Caco-2 (cell line): ENCODE measurements around the gene ARHGEF12. TPM values are rescaled to one million over a fixed set of nuclear protein-coding genes. Genes with fewer than 3 reads are reported as not detected.

Source experiments
- BruUV-seq: library from RNA; stranded (reverse); fragments of 400-500 nt; replicated peaks from 2 replicates; lab custom pipeline; 2021; lab: Mats Ljungman, UMichigan
- CTCF ChIA-PET: fragments of 300-600 bp; sonication (Branson Sonifier 250); formaldehyde crosslinking; loops from one replicate; lab custom pipeline; 2022; ENCODE audit warnings: antibody characterized with exemption; lab: Charles Lee
- POLR2A ChIA-PET: fragments of 300-600 bp; sonication (Branson Sonifier 250); formaldehyde crosslinking; loops from one replicate; lab custom pipeline; 2022; ENCODE audit warnings: antibody characterized with exemption; lab: Charles Lee
- DNase-seq, 2 experiments: peaks; one replicate each; pipeline versions ENCODE4 v3.0.0 to v3.0.0-alpha.2; 2020 to 2022
- H3K27me3 ChIP-seq: replicated peaks from 2 replicates; pipeline ENCODE4 v1.6.0; 2011; ENCODE audit warnings: low read length; ENCODE audit not compliant: control insufficient read depth, insufficient read depth
- H3K36me3 ChIP-seq: 2 replicates; pipeline ENCODE4 v1.5.1; 2011; ENCODE audit warnings: low read length; ENCODE audit not compliant: control insufficient read depth, insufficient read depth
- H3K4me1 ChIP-seq: fragments of 250-450 bp; sonication (Bioruptor Pico); 2 replicates; pipeline ENCODE4 v1.5.1; 2020; ENCODE audit warnings: mild to moderate bottlenecking
- H3K4me3 ChIP-seq: 2 replicates; pipeline ENCODE4 v1.5.1; 2011; ENCODE audit warnings: low read depth, mild to moderate bottlenecking, control low read depth, low read length
- H3K9me3 ChIP-seq: fragments of 250-450 bp; sonication (Bioruptor Pico); 2 replicates; pipeline ENCODE4 v1.5.1; 2020; ENCODE audit warnings: mild to moderate bottlenecking, moderate library complexity
- H3K27ac Mint-ChIP-seq: one replicate; pipeline ENCODE4 v1.8.0; 2022; ENCODE audit warnings: mixed read lengths; ENCODE audit not compliant: unreplicated experiment
- H3K27me3 Mint-ChIP-seq: one replicate; pipeline ENCODE4 v1.8.0; 2022; ENCODE audit warnings: mixed read lengths; ENCODE audit not compliant: insufficient read depth, unreplicated experiment
- H3K36me3 Mint-ChIP-seq: one replicate; pipeline ENCODE4 v1.8.0; 2022; ENCODE audit warnings: mild to moderate bottlenecking, mixed read lengths; ENCODE audit not compliant: insufficient read depth, unreplicated experiment
- H3K4me1 Mint-ChIP-seq: one replicate; pipeline ENCODE4 v1.8.0; 2022; ENCODE audit warnings: low read depth, mixed read lengths; ENCODE audit not compliant: unreplicated experiment
- H3K4me3 Mint-ChIP-seq: one replicate; pipeline ENCODE4 v1.8.0; 2022; ENCODE audit warnings: mild to moderate bottlenecking, moderate library complexity, mixed read lengths; ENCODE audit not compliant: unreplicated experiment
- H3K9me3 Mint-ChIP-seq: one replicate; pipeline ENCODE4 v1.8.0; 2022; ENCODE audit warnings: mixed read lengths; ENCODE audit not compliant: unreplicated experiment
- CTCF ChIP-seq, 2 experiments: fragments of 200-600 bp in 1 of 2; IDR thresholded peaks; 1 replicate in 1 of 2; 2 replicates in 1 of 2; pipeline versions ENCODE4 v1.5.1 to v1.8.0; 2011 to 2022; ENCODE audit warnings: antibody characterized with exemption in 1 of 2, control low read depth in 1 of 2, inconsistent platforms in 1 of 2, low read depth in 1 of 2, low read length in 1 of 2, mild to moderate bottlenecking in 1 of 2, moderate library complexity in 1 of 2; ENCODE audit not compliant: insufficient read depth in 1 of 2, severe bottlenecking in 1 of 2, unreplicated experiment in 1 of 2
- intact Hi-C: fragments of 100-400 bp; cut with micrococcal nuclease; formaldehyde crosslinking; loops from one replicate; pipeline ENCODE4 v1.10.0; 2022; ENCODE audit not compliant: unreplicated experiment
- total RNA-seq: library from RNA; stranded (reverse); gene quantifications from 2 replicates; pipeline ENCODE4 v1.2.3, GENCODE V29; 2022

The ARHGEF12 gene
- total RNA-seq, 1 experiment from 2014 or later, result 89.3 TPM

GRCh38 chr11:120289426-120289825, 46.8 kb upstream of the ARHGEF12 start:
- Histone ChIP-seq H3K4me1 (no peaks in the 10 kb centered on the region), H3K9me3 (no peaks in the 10 kb centered on the region), H3K27me3 (peaks cover 2% of the 10 kb centered on the region; the same call in 1 of the 2 replicates), H3K36me3 (no peaks in the 10 kb centered on the region), H3K4me3 (no peak overlapping the region)
- no TSS peak for BruUV-seq
- Mint-ChIP-seq H3K27ac (no peak overlapping the region), H3K9me3 (no peaks in the 10 kb centered on the region), H3K4me3 (no peak overlapping the region), H3K36me3 (no peaks in the 10 kb centered on the region), H3K4me1 (no peaks in the 10 kb centered on the region), H3K27me3 (peaks cover 16% of the 10 kb centered on the region)
- CTCF ChIA-PET, result no interaction called here
- no peak for TF ChIP-seq CTCF (IDR thresholded peaks at IDR 0.05; ENCODE audit: insufficient read depth in 1 of 2, low read depth in 1 of 2, low read length in 1 of 2, severe bottlenecking in 1 of 2, unreplicated experiment in 1 of 2)
- POLR2A ChIA-PET, result no interaction called here
- no peak for DNase-seq
- intact Hi-C loops, result no loop called here

GRCh38 chr11:120290956-120291355, 45.3 kb upstream of the ARHGEF12 start:
- no peaks in the 10 kb centered on the region for H3K36me3 ChIP-seq

GRCh38 chr11:120293038-120293800, 43.0 kb upstream of the ARHGEF12 start:
- no peaks in the 10 kb centered on the region for H3K4me1 ChIP-seq
- ChIA-PET CTCF (no interaction called here), POLR2A (no interaction called here)
- no TSS peak for BruUV-seq
- Mint-ChIP-seq H3K4me1 (no peaks in the 10 kb centered on the region), H3K36me3 (no peaks in the 10 kb centered on the region), H3K27me3 (peaks cover 27% of the 10 kb centered on the region), H3K4me3 (no peak overlapping the region), H3K9me3 (no peaks in the 10 kb centered on the region), H3K27ac (no peak overlapping the region)
- DNase-seq, result no peak
- H3K4me3 ChIP-seq, result no peak overlapping the region
- no peak for TF ChIP-seq CTCF (IDR thresholded peaks at IDR 0.05; ENCODE audit: insufficient read depth in 1 of 2, low read depth in 1 of 2, low read length in 1 of 2, severe bottlenecking in 1 of 2, unreplicated experiment in 1 of 2)
- peaks cover 4% of the 10 kb centered on the region for H3K27me3 ChIP-seq
- H3K36me3 ChIP-seq, result no peaks in the 10 kb centered on the region
- intact Hi-C loops, result no loop called here
- H3K9me3 ChIP-seq, result no peaks in the 10 kb centered on the region

More at GRCh38 chr11:120290956-120291355, 45.3 kb upstream of the ARHGEF12 start:
- Mint-ChIP-seq H3K36me3 (no peaks in the 10 kb centered on the region), H3K27me3 (peaks cover 19% of the 10 kb centered on the region), H3K4me1 (no peaks in the 10 kb centered on the region), H3K9me3 (no peaks in the 10 kb centered on the region), H3K4me3 (no peak overlapping the region), H3K27ac (no peak overlapping the region)
- Histone ChIP-seq H3K27me3 (peaks cover 4% of the 10 kb centered on the region), H3K4me1 (no peaks in the 10 kb centered on the region), H3K9me3 (no peaks in the 10 kb centered on the region), H3K4me3 (no peak overlapping the region)
- POLR2A ChIA-PET, result interaction anchor here (1.1 kb wide), 1 partner anchor 45 kb away, joined by 3 read pairs; no protein-coding TSS in a partner anchor
- no TSS peak for BruUV-seq
- TF ChIP-seq CTCF (IDR thresholded peaks at IDR 0.05; ENCODE audit: insufficient read depth in 1 of 2, low read depth in 1 of 2, low read length in 1 of 2, severe bottlenecking in 1 of 2, unreplicated experiment in 1 of 2), result no peak
- CTCF ChIA-PET, result interaction anchor here (0.7 kb wide), 1 partner anchor 12 kb away, joined by 3 read pairs; no protein-coding TSS in a partner anchor
- intact Hi-C loops, result no loop called here
- no peak for DNase-seq
